CD4-positive, alpha-beta T cell treated with Interleukin-15 for 4 hours (primary cell): Measurements from ENCODE around the gene ZNF888.
"Not testable (repeated sequence)": the region's sequence is repeated elsewhere in the genome, so short reads cannot be mapped to it uniquely, and the experiment has no call there.

ENCODE experiments used
- DNase-seq: peaks from one replicate; pipeline ENCODE4 v3.0.0-alpha.2; 2020; ENCODE audit warnings: low spot score

ZNF888 gene

GRCh38 chr19:52922841-52923777 is at the start of gene ZNF888:
TSS of gene ZNF888 (minus strand) at chr19:52923428. CDS start at chr19:52917873, 5,555 bp downstream.
- DNase-seq = peak; percentile 89

GRCh38 chr19:52967772-52968171 is 44.5 kb upstream of the ZNF888 start:
- no peak for DNase-seq

- peak; percentile 0 for DNase-seq
Measured at GRCh38 chr19:52963247-52963618, 40.0 kb upstream of the ZNF888 start.

DNA sequence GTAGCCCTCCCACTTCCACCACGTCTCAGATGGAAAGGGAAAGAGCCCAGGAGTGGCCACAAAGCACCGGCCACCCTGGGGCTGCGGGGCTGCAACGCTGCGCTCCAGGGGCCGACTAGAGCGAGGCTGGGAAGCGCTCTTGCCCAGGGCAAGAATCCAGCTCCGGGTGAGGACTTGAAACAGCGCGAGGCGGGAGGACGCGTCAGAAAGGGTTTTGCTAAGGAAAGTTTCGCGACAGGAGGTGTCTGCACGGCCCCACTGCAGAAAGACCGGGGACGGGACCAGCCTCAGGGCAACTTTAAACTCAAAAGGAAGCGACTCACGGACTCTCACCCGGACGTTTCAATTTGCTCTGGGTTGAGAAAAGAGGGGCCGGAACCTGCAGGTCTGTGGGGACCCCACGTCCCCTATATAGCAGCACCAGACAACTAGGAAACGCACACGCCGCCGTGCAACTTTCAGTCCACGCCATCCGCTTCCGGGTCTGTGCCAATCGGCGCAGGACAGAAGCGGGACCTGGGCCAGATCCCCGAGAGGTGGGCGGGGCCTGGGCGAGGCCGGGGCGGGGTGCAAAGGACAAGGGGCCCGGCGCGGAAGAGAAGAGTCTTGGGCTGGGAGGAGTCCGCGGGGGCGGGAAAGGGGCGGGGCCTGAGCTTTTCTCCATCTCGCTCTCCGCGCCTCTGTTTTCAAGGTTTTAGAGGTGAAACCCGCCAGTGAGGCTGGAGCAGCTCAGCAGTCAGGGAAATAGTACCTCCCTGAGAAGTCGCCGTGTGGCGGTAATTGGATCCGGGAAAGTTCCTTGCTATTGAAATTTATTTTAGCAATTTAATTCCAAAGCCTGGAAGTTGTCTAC is 39.4 kb upstream of the ZNF888 start, which contains the start of gene ZNF816:
Gene ZNF816, minus strand, starts transcription at position 488 of the 853 bp plus-strand sequence. CDS start 6,792 bp downstream, outside the sequence.
- peak; percentile 98 for DNase-seq

DNA sequence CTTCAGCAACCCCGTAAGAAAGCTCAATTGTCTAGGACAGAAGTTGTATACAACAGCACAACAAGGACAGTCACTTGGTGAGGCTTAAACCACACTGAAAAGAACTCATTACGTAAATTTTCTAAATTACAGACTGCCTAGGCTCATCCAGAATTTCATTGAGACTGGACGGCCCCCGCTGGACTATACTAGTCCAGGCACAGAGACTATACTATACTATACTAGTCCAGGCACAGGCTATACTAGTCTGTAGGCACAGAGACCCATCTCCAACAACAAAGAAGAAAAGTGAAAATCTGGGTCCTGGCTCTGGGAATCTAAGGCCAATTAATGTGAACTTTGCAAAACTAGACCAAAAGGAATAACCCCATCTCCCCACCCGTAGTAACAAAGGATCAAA is 38.8 kb upstream of the ZNF888 start:
- no peak for DNase-seq

DNA sequence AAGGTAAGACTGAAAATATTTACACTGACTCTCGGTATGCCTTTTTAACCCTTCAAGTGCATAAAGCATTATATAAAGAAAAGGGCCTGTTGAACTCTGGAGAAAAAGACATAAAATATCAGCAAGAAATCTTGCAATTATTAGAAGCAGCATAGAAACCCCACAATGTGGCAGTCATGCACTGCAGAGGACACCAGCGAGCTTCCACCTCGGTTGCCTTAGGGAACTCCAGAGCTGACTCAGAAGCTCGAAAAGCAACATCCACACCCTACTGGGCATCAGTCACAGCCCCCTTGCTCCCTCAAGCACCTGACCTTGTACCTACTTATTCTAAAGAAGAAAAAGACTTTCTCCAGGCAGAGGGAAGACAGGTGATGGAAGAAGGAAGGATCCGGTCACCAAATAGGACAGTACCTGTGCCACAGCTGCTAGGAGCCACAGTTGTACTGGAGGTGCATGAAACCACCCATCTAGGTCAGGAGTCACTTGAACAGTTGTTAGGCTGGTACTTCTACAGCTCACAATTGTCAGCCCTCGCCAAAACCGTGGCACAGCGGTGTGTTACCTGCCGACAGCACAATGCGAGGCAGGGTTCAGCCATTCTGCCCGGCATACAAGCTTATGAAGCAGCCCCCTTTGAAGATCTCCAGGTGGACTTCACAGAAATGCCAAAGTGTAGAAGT is 36.5 kb upstream of the ZNF888 start:
- DNase-seq = no peak

GRCh38 chr19:52957591-52957990 is 34.4 kb upstream of the ZNF888 start:
- DNase-seq = no peak

- no peak for DNase-seq
Measured at GRCh38 chr19:52956917-52957316, 33.7 kb upstream of the ZNF888 start.

- DNase-seq = no peak
Measured at GRCh38 chr19:52949422-52949821, 26.2 kb upstream of the ZNF888 start.

DNA sequence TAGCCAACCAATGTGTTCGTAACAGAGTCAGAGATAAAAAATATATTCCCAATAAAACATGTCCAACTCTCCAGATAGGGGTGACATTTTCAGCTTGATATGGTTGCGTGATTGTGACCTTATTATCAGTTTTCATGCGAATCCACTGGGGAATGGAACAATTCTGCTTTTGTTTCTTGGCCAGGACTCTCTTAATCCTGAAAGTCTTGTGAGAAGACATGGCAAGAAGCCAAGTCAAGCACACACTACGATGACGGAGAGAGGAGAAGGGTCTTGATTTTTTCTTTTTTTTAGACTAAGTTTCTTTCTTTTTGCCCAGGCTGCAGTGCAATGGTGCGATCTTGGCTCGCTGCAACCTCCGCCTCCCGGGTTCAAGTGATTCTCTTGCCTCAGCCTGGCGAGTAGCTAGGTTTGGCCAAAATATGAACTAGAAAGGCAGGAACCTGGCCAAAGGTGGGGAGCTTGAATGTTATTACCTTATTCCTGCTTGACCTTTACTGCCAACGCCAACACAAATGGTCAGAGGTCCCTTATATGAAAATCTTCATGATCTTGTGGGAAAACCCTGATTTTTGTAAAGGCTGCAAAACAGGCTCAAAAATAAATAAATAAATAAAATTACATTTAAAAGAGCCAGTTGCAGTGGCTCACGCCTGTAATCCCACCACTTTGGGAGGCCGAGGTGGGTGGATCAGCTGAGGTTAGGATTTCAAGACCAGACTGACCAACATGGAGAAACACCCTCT is 25.0 kb upstream of the ZNF888 start:
- no peak for DNase-seq

- no peak for DNase-seq
Measured at GRCh38 chr19:52946322-52947310, 23.4 kb upstream of the ZNF888 start.

GRCh38 chr19:52945652-52946321 is 22.6 kb upstream of the ZNF888 start:
- DNase-seq = no peak

DNA sequence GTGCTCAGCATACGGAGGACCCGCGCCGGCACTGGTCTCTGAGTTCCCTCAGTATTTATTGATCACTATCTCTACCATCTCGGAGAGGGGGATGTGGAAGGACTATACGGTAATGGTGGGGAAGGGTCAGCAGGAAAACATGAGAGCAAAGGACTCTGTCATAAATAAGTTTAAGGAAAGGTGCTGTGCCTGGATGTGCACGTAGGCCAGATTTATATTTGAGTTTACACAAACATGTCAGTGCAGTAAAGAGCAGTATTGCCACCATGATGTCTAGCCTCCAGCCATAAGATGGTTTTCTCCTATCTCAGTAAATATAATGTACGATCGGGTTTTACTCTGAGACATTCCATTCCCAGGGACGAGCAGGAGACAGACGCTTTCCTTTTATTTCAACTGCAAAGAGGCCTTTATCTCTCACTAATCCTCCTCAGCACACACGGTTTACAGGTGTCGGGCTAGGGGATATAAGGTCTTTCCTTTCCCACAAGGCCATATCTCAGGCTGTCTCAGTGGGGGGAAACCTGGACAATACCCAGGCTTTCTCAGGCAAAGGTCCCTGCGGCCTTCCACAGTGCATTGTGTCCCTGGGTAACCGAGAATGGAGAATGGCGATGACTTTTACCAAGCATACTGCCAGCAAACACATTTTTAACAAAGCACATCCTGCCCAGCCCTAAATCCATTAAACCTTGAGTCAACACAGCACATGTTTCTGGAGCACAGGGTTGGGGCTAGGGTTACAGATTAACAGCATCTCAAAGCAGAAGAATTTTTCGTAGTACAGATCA is 21.7 kb upstream of the ZNF888 start:
- DNase-seq = not testable (repeated sequence)

GRCh38 chr19:52943884-52944643 is 20.8 kb upstream of the ZNF888 start:
- no peak for DNase-seq

- no peak for DNase-seq
Measured at GRCh38 chr19:52943134-52943883, 20.1 kb upstream of the ZNF888 start.

DNA sequence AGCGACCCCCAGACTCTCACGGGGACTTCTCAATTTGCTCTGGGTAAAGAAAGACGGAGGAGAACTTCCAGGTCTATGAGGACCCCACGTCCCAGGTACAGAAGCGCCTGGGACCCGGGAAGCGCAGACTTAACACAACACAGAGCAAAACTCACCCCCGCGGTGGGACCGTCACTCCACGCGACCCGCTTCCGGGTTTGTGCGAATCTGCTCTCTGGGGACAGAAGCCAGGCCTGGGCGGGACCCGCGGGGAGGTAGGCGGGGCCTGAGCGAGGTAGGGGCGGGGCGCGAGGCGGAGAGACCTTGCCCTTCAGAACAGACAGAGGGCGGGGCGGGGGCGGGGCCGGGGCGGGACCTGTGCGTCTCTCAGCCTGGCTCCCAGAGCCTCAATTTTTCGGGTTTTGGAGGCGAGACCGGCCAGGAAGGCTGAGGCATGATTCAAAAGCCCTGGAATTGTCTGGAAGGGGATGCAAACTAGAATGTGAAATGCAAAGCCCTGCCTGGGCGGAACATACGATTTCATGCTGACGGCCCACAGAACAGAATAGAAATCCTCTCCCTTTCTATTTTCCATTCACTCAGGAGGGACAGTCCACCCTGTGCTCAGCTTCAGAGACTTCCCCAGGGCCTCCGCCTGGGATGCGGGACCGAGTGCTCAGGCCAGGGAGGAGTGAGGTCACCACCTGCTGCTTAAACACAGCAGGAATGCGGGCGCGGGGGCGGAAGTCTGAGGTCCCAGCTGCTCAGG is 19.3 kb upstream of the ZNF888 start:
- DNase-seq = peak; percentile 96
